K562 (cell line): Measurements from ENCODE around the gene KANK2. TPM values are rescaled to one million over a fixed set of nuclear protein-coding genes. Genes with fewer than 3 reads are reported as not detected.

Experiments used
- CSDE1 ChIP-seq, 2 experiments: fragments of 450-650 bp; IDR thresholded peaks; 2 replicates each; pipeline ENCODE4 v1.6.1; 2016; ENCODE audit warnings: mild to moderate bottlenecking in 1 of 2
- SMC3 ChIP-seq: conservative IDR thresholded peaks from 2 replicates; pipeline ENCODE4 v1.6.1; 2011; ENCODE audit warnings: low read depth, low read length, improper control_type of control experiment; ENCODE audit not compliant: insufficient read depth
- TFE3 ChIP-seq: fragments of 450-650 bp; formaldehyde crosslinking; IDR thresholded peaks from 2 replicates; pipeline ENCODE4 v1.4.0; 2020; ENCODE audit warnings: mild to moderate bottlenecking, mixed read lengths
- YY1 ChIP-seq, 3 experiments: IDR thresholded peaks; 2 replicates each; pipeline ENCODE4 v1.6.1; 2011; ENCODE audit warnings: low read length in 2 of 3, mild to moderate bottlenecking in 2 of 3, moderate library complexity in 2 of 3, borderline replicate concordance in 1 of 3, control low read depth in 1 of 3, low read depth in 1 of 3; ENCODE audit not compliant: insufficient read depth in 3 of 3, insufficient replicate concordance in 2 of 3, control insufficient read depth in 1 of 3, insufficient read length in 1 of 3; ENCODE audit errors: extremely low read depth in 1 of 3
- ZFP91 ChIP-seq: sonication (generic); formaldehyde crosslinking; IDR thresholded peaks from 2 replicates; pipeline ENCODE4 v1.8.0; 2022; ENCODE audit warnings: mild to moderate bottlenecking, missing genetic modification reagents
- ZNF354B ChIP-seq: fragments of 250-450 bp; sonication (Bioruptor Pico); IDR thresholded peaks from 2 replicates; pipeline ENCODE4 v1.4.0; 2020
- polyA plus RNA-seq, 8 experiments: library from polyadenylated mRNA; depleted of rRNA in 4 of 8; stranded (reverse) in 5 of 8; unstranded in 3 of 8; fragments of >200 nt; fragmentation: Nextera tagmentation in 2 of 8; fragmentation: Illumina TruSeq in 1 of 8; extraction: Ambion mirVana in 2 of 8; extraction: Trizol in 1 of 8; gene quantifications; 2 replicates each; pipeline versions ENCODE4 v1.2.1 to v1.2.3, GENCODE V29; 2011 to 2014; ENCODE audit warnings: inconsistent platforms in 1 of 8, missing spikeins in 1 of 8
- total RNA-seq, 7 experiments: library from RNA; depleted of rRNA in 6 of 7; stranded (reverse); fragments of >200 nt in 6 of 7; fragmentation: Illumina TruSeq in 2 of 7; extraction: Trizol in 2 of 7; gene quantifications; 2 replicates each; pipeline versions ENCODE4 v1.2.1 to v1.2.3, GENCODE V29; 2011 to 2021; ENCODE audit warnings: low replicate concordance in 1 of 7
- TF ChIP-seq, protein P1 (sequence below): IDR thresholded peaks from 2 replicates; pipeline ENCODE4 v1.6.1; 2011; ENCODE audit warnings: borderline replicate concordance, low read depth, mild to moderate bottlenecking, moderate library complexity, low read length; ENCODE audit not compliant: insufficient read depth, poor library complexity, severe bottlenecking
- TF ChIP-seq, protein P2 (sequence below): sonication (generic); formaldehyde crosslinking; IDR thresholded peaks from 2 replicates; pipeline ENCODE4 v1.8.0; 2022; ENCODE audit warnings: mild to moderate bottlenecking, missing genetic modification reagents, borderline replicate concordance

Gene KANK2
- total and polyA plus RNA-seq, 9 of the 15 experiments (the other 6 are each of a cell fraction or from before 2014, with no cell fraction given): 4.4 to 47.8 (median 21.3) TPM

- TF ChIP-seq TFE3 (CRISPR knock-in tag): no peak
- TF ChIP-seq YY1 (IDR thresholded peaks at IDR 0.05; ENCODE audit: borderline replicate concordance in 1 of 3, control insufficient read depth in 1 of 3, extremely low read depth in 1 of 3, insufficient read depth in 3 of 3, insufficient read length in 1 of 3, insufficient replicate concordance in 2 of 3, low read depth in 1 of 3, low read length in 2 of 3): peak in 1 of 3 experiments; percentile 51
- TF ChIP-seq SMC3: peak; percentile 37; the same call in 1 of the 2 replicates
- no peak for TF ChIP-seq ZNF354B
- TF ChIP-seq ZFP91: no peak
- TF ChIP-seq CSDE1 (IDR thresholded peaks at IDR 0.05): no peak
- TF ChIP-seq, protein P1, sequence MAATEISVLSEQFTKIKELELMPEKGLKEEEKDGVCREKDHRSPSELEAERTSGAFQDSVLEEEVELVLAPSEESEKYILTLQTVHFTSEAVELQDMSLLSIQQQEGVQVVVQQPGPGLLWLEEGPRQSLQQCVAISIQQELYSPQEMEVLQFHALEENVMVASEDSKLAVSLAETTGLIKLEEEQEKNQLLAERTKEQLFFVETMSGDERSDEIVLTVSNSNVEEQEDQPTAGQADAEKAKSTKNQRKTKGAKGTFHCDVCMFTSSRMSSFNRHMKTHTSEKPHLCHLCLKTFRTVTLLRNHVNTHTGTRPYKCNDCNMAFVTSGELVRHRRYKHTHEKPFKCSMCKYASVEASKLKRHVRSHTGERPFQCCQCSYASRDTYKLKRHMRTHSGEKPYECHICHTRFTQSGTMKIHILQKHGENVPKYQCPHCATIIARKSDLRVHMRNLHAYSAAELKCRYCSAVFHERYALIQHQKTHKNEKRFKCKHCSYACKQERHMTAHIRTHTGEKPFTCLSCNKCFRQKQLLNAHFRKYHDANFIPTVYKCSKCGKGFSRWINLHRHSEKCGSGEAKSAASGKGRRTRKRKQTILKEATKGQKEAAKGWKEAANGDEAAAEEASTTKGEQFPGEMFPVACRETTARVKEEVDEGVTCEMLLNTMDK: peak; percentile 90
- TF ChIP-seq, protein P2, sequence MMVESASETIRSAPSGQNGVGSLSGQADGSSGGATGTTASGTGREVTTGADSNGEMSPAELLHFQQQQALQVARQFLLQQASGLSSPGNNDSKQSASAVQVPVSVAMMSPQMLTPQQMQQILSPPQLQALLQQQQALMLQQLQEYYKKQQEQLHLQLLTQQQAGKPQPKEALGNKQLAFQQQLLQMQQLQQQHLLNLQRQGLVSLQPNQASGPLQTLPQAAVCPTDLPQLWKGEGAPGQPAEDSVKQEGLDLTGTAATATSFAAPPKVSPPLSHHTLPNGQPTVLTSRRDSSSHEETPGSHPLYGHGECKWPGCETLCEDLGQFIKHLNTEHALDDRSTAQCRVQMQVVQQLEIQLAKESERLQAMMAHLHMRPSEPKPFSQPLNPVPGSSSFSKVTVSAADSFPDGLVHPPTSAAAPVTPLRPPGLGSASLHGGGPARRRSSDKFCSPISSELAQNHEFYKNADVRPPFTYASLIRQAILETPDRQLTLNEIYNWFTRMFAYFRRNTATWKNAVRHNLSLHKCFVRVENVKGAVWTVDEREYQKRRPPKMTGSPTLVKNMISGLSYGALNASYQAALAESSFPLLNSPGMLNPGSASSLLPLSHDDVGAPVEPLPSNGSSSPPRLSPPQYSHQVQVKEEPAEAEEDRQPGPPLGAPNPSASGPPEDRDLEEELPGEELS: 0 out of 2 replicates have a peak, but pooled peaks have one; percentile 62
These were observed 45.8 kb upstream of the KANK2 start (continued) for GRCh38 chr19:11242864-11243797.
